BE2C (cell line): Measurements from ENCODE around the gene BMPR1A.

ENCODE experiments used
- DNase-seq: peaks from one replicate; pipeline ENCODE4 v3.0.0-alpha.2; 2020
- H3K27me3 ChIP-seq: fragments of 250-450 bp; sonication (Bioruptor Pico); 2 replicates; pipeline ENCODE4 v1.5.1; 2020; ENCODE audit warnings: mild to moderate bottlenecking
- H3K36me3 ChIP-seq: fragments of 250-450 bp; sonication (Bioruptor Pico); 2 replicates; pipeline ENCODE4 v1.5.1; 2020; ENCODE audit warnings: mild to moderate bottlenecking
- H3K4me1 ChIP-seq: fragments of 250-450 bp; sonication (Bioruptor Pico); 2 replicates; pipeline ENCODE4 v1.5.1; 2020
- H3K4me3 ChIP-seq: 2 replicates; pipeline ENCODE4 v1.5.1; 2011; ENCODE audit warnings: low read depth, low read length
- H3K9me3 ChIP-seq: fragments of 250-450 bp; sonication (Bioruptor Pico); 2 replicates; pipeline ENCODE4 v1.5.1; 2020
- CTCF ChIP-seq: IDR thresholded peaks from 2 replicates; pipeline ENCODE4 v1.5.1; 2012; ENCODE audit warnings: mild to moderate bottlenecking, low read depth, low read length

The BMPR1A gene

GRCh38 chr10:86942441-86943315 lies 186.3 kb downstream of the BMPR1A start:
- Histone ChIP-seq H3K36me3 (no peaks in the 10 kb centered on the region), H3K27me3 (no peaks in the 10 kb centered on the region), H3K4me3 (no peak overlapping the region), H3K9me3 (no peaks in the 10 kb centered on the region), H3K4me1 (no peaks in the 10 kb centered on the region)
- DNase-seq: no peak
- TF ChIP-seq CTCF: no peak

- no peaks in the 10 kb centered on the region for H3K36me3 ChIP-seq
- no peak for DNase-seq
- H3K27me3 ChIP-seq: no peaks in the 10 kb centered on the region
- no peak for TF ChIP-seq CTCF
- no peaks in the 10 kb centered on the region for H3K9me3 ChIP-seq
- H3K4me3 ChIP-seq: no peak overlapping the region
- H3K4me1 ChIP-seq: no peaks in the 10 kb centered on the region
Measured at GRCh38 chr10:86943316-86944030, 187.1 kb downstream of the BMPR1A start.

- no peaks in the 10 kb centered on the region for H3K9me3 ChIP-seq
- H3K36me3 ChIP-seq: no peaks in the 10 kb centered on the region
- no peak for DNase-seq
- no peaks in the 10 kb centered on the region for H3K4me1 ChIP-seq
- no peak overlapping the region for H3K4me3 ChIP-seq
- TF ChIP-seq CTCF: no peak
- no peaks in the 10 kb centered on the region for H3K27me3 ChIP-seq
Measured at GRCh38 chr10:86944031-86944419, 187.6 kb downstream of the BMPR1A start.

GRCh38 chr10:86944471-86944870 lies 188.1 kb downstream of the BMPR1A start:
- no peak overlapping the region for H3K4me3 ChIP-seq
- no peak for DNase-seq
- no peaks in the 10 kb centered on the region for H3K4me1 ChIP-seq
- TF ChIP-seq CTCF: no peak
- no peaks in the 10 kb centered on the region for H3K27me3 ChIP-seq
- H3K9me3 ChIP-seq: no peaks in the 10 kb centered on the region
- no peaks in the 10 kb centered on the region for H3K36me3 ChIP-seq

GRCh38 chr10:86944907-86945306 lies 188.5 kb downstream of the BMPR1A start:
- H3K4me3 ChIP-seq: no peak overlapping the region
- no peaks in the 10 kb centered on the region for H3K4me1 ChIP-seq
- no peak for TF ChIP-seq CTCF
- H3K36me3 ChIP-seq: no peaks in the 10 kb centered on the region
- H3K27me3 ChIP-seq: no peaks in the 10 kb centered on the region
- no peak for DNase-seq
- H3K9me3 ChIP-seq: no peaks in the 10 kb centered on the region
